Measurements from ENCODE around the gene DPYSL4. TPM values are rescaled to one million over a fixed set of nuclear protein-coding genes. Genes with fewer than 3 reads are reported as not detected.

The DPYSL4 gene
- total RNA-seq, 1 experiment from 2014 or later, result not detected

DNA sequence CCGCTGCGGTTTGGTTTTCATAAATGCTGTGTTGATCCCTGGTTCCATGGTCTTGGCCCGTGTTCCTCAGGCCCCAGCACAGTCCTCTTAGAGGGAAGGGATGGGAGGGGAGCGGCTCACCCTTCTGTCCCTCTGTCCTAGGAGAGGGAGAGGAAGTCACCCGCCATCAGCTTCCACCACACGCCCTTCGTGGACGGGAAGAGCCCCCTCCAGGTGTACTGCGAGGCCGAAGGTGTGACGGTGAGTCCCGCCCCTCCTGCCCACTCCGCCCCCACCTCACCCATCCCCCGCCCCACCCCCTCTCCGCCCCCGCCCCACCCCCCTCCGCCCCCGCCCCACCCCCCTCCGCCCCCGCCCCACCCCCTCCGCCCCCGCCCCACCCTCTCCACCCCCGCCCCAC lies 37.5 kb upstream of the DPYSL4 start:
- CTCF ChIA-PET, result no interaction called here
- no TSS peak for BruUV-seq (replicated peaks)
- no peaks in the 10 kb centered on the region for H3K36me3 Mint-ChIP-seq (ENCODE audit: insufficient read depth, unreplicated experiment)
- no peaks in the 10 kb centered on the region for H3K4me1 Mint-ChIP-seq (ENCODE audit: low read depth, unreplicated experiment)
- no peak for DNase-seq
- H3K4me3 Mint-ChIP-seq (ENCODE audit: low read depth, unreplicated experiment), result no peak overlapping the region
- no peaks in the 10 kb centered on the region for H3K9me3 Mint-ChIP-seq (ENCODE audit: low read depth, unreplicated experiment)
- intact Hi-C loops (cut with micrococcal nuclease; ENCODE audit: unreplicated experiment), result no loop called here
- TF ChIP-seq, protein P1, sequence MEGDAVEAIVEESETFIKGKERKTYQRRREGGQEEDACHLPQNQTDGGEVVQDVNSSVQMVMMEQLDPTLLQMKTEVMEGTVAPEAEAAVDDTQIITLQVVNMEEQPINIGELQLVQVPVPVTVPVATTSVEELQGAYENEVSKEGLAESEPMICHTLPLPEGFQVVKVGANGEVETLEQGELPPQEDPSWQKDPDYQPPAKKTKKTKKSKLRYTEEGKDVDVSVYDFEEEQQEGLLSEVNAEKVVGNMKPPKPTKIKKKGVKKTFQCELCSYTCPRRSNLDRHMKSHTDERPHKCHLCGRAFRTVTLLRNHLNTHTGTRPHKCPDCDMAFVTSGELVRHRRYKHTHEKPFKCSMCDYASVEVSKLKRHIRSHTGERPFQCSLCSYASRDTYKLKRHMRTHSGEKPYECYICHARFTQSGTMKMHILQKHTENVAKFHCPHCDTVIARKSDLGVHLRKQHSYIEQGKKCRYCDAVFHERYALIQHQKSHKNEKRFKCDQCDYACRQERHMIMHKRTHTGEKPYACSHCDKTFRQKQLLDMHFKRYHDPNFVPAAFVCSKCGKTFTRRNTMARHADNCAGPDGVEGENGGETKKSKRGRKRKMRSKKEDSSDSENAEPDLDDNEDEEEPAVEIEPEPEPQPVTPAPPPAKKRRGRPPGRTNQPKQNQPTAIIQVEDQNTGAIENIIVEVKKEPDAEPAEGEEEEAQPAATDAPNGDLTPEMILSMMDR (IDR thresholded peaks at IDR 0.05; ENCODE audit: unreplicated experiment), result no peak
- peaks cover 11% of the 10 kb centered on the region for H3K27me3 Mint-ChIP-seq (ENCODE audit: unreplicated experiment)
- H3K27ac Mint-ChIP-seq (ENCODE audit: unreplicated experiment), result no peak overlapping the region

DNA sequence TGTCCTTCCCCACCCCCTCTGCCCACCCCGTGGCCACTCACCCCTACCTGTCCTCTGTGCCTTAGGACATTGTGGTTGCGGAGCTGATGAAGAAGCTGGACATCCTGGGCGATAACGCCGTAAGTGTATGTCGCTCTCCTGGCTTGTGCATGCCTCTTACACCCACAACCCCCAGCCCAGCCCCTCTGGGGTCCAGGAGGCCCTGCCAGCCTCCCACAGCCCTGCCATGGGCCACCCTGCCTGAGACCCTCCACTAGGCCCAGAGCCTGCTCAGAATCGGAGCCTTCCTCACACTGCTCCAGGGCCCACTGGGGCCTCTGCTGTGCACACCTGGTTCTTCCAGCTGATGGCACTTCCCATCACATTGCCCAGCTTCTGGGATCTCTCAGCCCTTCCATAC lies 36.8 kb upstream of the DPYSL4 start:
- TF ChIP-seq, protein P1 (IDR thresholded peaks at IDR 0.05; ENCODE audit: unreplicated experiment), result no peak
- intact Hi-C loops (cut with micrococcal nuclease; ENCODE audit: unreplicated experiment), result no loop called here
- DNase-seq, result no peak
- Mint-ChIP-seq H3K36me3 (ENCODE audit: insufficient read depth, unreplicated experiment) (no peaks in the 10 kb centered on the region), H3K4me3 (ENCODE audit: low read depth, unreplicated experiment) (no peak overlapping the region), H3K4me1 (ENCODE audit: low read depth, unreplicated experiment) (no peaks in the 10 kb centered on the region), H3K27me3 (ENCODE audit: unreplicated experiment) (peaks cover 11% of the 10 kb centered on the region), H3K9me3 (ENCODE audit: low read depth, unreplicated experiment) (no peaks in the 10 kb centered on the region), H3K27ac (ENCODE audit: unreplicated experiment) (no peak overlapping the region)
- BruUV-seq (replicated peaks), result no TSS peak
- CTCF ChIA-PET, result no interaction called here

DNA sequence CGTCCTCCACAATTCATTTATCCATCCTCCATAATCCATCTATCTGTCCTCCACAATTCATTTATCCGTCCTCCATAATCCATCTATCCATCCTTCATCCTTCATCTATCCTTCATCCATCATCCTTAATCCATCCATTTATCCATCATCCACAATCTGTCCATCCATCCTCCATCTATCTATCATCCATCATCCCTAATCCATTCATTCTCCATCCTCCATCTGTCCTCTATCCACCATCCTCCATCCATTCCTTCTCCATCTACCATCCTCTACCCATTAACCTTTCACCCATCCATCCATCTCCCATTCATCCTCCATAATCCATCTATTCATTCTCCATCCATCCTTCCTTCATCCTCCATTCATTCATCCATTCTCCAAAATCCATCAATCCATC lies 36.0 kb upstream of the DPYSL4 start:
- CTCF ChIA-PET, result no interaction called here

DNA sequence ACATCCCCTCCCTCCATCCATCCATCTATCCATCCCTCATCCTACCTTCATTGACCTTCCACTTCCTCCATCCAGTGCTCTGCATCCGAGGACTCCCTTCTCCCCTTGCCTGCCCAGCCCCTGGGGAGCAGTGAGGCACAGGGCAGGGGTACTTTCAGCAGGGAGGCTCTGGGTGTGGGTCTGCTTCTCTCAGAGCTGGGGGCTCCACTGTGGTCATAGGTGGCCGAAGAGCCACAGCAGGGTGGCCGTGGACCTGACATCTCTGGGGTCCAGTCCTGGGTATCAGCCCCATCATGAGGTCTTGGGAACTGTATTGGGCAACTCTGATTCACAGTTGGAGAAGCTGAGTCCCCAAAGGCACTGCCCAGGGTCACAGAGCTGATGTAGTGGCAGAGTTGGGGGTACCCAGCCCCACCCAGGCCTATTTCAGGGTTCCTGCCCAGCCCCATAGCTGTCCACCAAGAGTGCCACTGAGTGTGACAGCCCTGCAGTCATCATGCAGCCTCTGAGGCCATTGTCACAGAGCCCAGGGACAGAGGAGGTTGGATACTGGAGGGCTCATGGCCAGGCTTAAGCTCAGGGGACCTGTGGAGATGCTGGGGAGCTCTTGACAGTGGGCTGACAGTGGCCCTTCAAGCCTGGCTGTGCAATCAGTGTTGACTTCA lies 35.3 kb upstream of the DPYSL4 start:
- H3K36me3 Mint-ChIP-seq (ENCODE audit: insufficient read depth, unreplicated experiment), result no peaks in the 10 kb centered on the region
- DNase-seq, result no peak
- H3K4me1 Mint-ChIP-seq (ENCODE audit: low read depth, unreplicated experiment), result no peaks in the 10 kb centered on the region
- BruUV-seq (replicated peaks), result no TSS peak
- TF ChIP-seq, protein P1 (IDR thresholded peaks at IDR 0.05; ENCODE audit: unreplicated experiment), result no peak
- intact Hi-C loops (cut with micrococcal nuclease; ENCODE audit: unreplicated experiment), result no loop called here
- no peaks in the 10 kb centered on the region for H3K9me3 Mint-ChIP-seq (ENCODE audit: low read depth, unreplicated experiment)
- peaks cover 11% of the 10 kb centered on the region for H3K27me3 Mint-ChIP-seq (ENCODE audit: unreplicated experiment)
- CTCF ChIA-PET, result no interaction called here
- no peak overlapping the region for H3K27ac Mint-ChIP-seq (ENCODE audit: unreplicated experiment)
- H3K4me3 Mint-ChIP-seq (ENCODE audit: low read depth, unreplicated experiment), result no peak overlapping the region

More for the DNA sequence above, 36.0 kb upstream of the DPYSL4 start:
- Mint-ChIP-seq H3K4me1 (ENCODE audit: low read depth, unreplicated experiment) (no peaks in the 10 kb centered on the region), H3K4me3 (ENCODE audit: low read depth, unreplicated experiment) (no peak overlapping the region), H3K27me3 (ENCODE audit: unreplicated experiment) (peaks cover 11% of the 10 kb centered on the region), H3K36me3 (ENCODE audit: insufficient read depth, unreplicated experiment) (no peaks in the 10 kb centered on the region), H3K27ac (ENCODE audit: unreplicated experiment) (no peak overlapping the region), H3K9me3 (ENCODE audit: low read depth, unreplicated experiment) (no peaks in the 10 kb centered on the region)
- TF ChIP-seq, protein P1 (IDR thresholded peaks at IDR 0.05; ENCODE audit: unreplicated experiment), result no peak
- BruUV-seq (replicated peaks), result no TSS peak
- no peak for DNase-seq
- intact Hi-C loops (cut with micrococcal nuclease; ENCODE audit: unreplicated experiment), result no loop called here
